ENCODE measurements around the gene MRPS34. TPM values are rescaled to one million over a fixed set of nuclear protein-coding genes. Genes with fewer than 3 reads are reported as not detected.

The MRPS34 gene
- total RNA-seq, 1 donor from 2014 or later = 74.0 TPM

DNA sequence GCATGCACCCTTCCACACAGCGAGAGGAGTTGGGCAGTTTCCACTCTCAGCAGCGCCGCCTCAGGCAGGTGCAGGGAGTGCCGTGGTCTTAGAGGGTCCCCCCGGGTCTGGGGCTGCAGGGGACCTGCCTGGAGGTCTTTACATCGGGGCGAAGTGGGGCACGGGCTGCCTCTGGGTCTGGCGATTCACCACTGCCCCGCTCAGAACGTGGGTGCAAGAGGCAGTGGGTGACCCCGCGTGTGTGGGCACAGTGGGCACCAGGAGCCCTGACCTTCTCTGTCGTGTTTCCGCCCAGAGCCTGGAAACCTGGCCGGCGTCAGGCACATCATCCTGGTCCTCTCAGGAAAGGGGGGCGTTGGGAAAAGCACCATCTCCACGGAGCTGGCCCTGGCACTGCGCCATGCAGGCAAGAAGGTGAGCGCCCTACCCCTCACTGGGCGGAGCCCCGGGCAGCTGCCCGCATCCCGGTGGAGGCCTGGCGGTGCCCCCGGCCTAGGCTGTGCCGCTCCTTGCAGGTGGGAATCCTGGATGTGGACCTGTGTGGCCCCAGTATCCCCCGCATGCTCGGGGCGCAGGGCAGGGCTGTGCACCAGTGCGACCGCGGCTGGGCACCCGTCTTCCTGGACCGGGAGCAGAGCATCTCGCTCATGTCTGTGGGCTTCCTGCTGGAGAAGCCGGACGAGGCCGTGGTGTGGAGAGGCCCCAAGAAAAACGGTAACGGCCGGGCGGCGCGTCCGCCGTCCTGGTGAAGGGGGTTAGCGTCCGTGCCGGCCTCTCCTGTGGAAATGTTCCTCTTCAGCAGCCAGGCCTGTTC lies 13.5 kb upstream of the MRPS34 start:
- Histone ChIP-seq H2AFZ (ENCODE audit: low read depth, low read length) (no peak overlapping the region), H3K36me3 (ENCODE audit: insufficient read depth, low read length) (peaks cover 2% of the 10 kb centered on the region)
- DNase-seq (ENCODE audit: low read depth) = no peak

GRCh38 chr16:1785846-1786170 lies 12.9 kb upstream of the MRPS34 start:
- H3K4me2 ChIP-seq (ENCODE audit: low read length) = no peak overlapping the region
- no peak overlapping the region for H3K9ac ChIP-seq (ENCODE audit: low read length)
- H3K36me3 ChIP-seq (ENCODE audit: insufficient read depth, low read length) = peaks cover 2% of the 10 kb centered on the region
- Mint-ChIP-seq H3K9me3 (ENCODE audit: unreplicated experiment) (no peaks in the 10 kb centered on the region), H3K27ac (ENCODE audit: unreplicated experiment) (no peak overlapping the region), H3K4me1 (ENCODE audit: low read depth, unreplicated experiment) (peaks cover 9% of the 10 kb centered on the region), H3K4me3 (ENCODE audit: unreplicated experiment) (no peak overlapping the region), H3K36me3 (ENCODE audit: low read depth, unreplicated experiment) (peaks cover 2% of the 10 kb centered on the region), H3K27me3 (ENCODE audit: low read depth, unreplicated experiment) (no peaks in the 10 kb centered on the region)
- no peaks in the 10 kb centered on the region for H3K9me3 ChIP-seq (ENCODE audit: insufficient read depth, low read depth, low read length)
- no peak overlapping the region for H3K4me3 ChIP-seq (ENCODE audit: insufficient read depth, low read depth, low read length)
- TF ChIP-seq, protein P1, sequence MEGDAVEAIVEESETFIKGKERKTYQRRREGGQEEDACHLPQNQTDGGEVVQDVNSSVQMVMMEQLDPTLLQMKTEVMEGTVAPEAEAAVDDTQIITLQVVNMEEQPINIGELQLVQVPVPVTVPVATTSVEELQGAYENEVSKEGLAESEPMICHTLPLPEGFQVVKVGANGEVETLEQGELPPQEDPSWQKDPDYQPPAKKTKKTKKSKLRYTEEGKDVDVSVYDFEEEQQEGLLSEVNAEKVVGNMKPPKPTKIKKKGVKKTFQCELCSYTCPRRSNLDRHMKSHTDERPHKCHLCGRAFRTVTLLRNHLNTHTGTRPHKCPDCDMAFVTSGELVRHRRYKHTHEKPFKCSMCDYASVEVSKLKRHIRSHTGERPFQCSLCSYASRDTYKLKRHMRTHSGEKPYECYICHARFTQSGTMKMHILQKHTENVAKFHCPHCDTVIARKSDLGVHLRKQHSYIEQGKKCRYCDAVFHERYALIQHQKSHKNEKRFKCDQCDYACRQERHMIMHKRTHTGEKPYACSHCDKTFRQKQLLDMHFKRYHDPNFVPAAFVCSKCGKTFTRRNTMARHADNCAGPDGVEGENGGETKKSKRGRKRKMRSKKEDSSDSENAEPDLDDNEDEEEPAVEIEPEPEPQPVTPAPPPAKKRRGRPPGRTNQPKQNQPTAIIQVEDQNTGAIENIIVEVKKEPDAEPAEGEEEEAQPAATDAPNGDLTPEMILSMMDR (IDR thresholded peaks at IDR 0.05; ENCODE audit: insufficient read depth, low read depth, low read length) = no peak
- no peak for TF ChIP-seq EZH2 (IDR thresholded peaks at IDR 0.05; ENCODE audit: insufficient read depth, low read length)
- no peak overlapping the region for H2AFZ ChIP-seq (ENCODE audit: low read depth, low read length)
- H3K79me2 ChIP-seq (ENCODE audit: insufficient read depth, low read length) = peaks cover 67% of the 10 kb centered on the region
- H4K20me1 ChIP-seq (ENCODE audit: insufficient read depth, low read length) = peaks cover 46% of the 10 kb centered on the region
- no peak overlapping the region for H3K27ac ChIP-seq (ENCODE audit: low read depth, low read length)
- no peak for FAIRE-seq
- DNase-seq (ENCODE audit: low read depth) = no peak
- no peaks in the 10 kb centered on the region for H3K27me3 ChIP-seq (ENCODE audit: insufficient read depth, low read length)
- peaks cover 12% of the 10 kb centered on the region for H3K4me1 ChIP-seq (ENCODE audit: insufficient read depth, low read length)

More for the DNA sequence above, 13.5 kb upstream of the MRPS34 start:
- Histone ChIP-seq H3K4me3 (ENCODE audit: insufficient read depth, low read depth, low read length) (no peak overlapping the region), H3K9me3 (ENCODE audit: insufficient read depth, low read depth, low read length) (no peaks in the 10 kb centered on the region), H3K4me1 (ENCODE audit: insufficient read depth, low read length) (peaks cover 6% of the 10 kb centered on the region), H3K27ac (ENCODE audit: low read depth, low read length) (no peak overlapping the region), H3K79me2 (ENCODE audit: insufficient read depth, low read length) (peaks cover 60% of the 10 kb centered on the region), H3K9ac (ENCODE audit: low read length) (no peak overlapping the region), H3K27me3 (ENCODE audit: insufficient read depth, low read length) (no peaks in the 10 kb centered on the region), H4K20me1 (ENCODE audit: insufficient read depth, low read length) (peaks cover 39% of the 10 kb centered on the region), H3K4me2 (ENCODE audit: low read length) (no peak overlapping the region)
- TF ChIP-seq EZH2 (IDR thresholded peaks at IDR 0.05; ENCODE audit: insufficient read depth, low read length) = no peak
- TF ChIP-seq, protein P1 (IDR thresholded peaks at IDR 0.05; ENCODE audit: insufficient read depth, low read depth, low read length) = no peak
- H3K36me3 Mint-ChIP-seq (ENCODE audit: low read depth, unreplicated experiment) = peaks cover 2% of the 10 kb centered on the region
- H3K27me3 Mint-ChIP-seq (ENCODE audit: low read depth, unreplicated experiment) = no peaks in the 10 kb centered on the region
- no peak for FAIRE-seq
- no peak overlapping the region for H3K4me3 Mint-ChIP-seq (ENCODE audit: unreplicated experiment)
- no peaks in the 10 kb centered on the region for H3K9me3 Mint-ChIP-seq (ENCODE audit: unreplicated experiment)
- no peak overlapping the region for H3K27ac Mint-ChIP-seq (ENCODE audit: unreplicated experiment)
- peaks cover 4% of the 10 kb centered on the region for H3K4me1 Mint-ChIP-seq (ENCODE audit: low read depth, unreplicated experiment)

All from astrocyte (in vitro differentiated cells and primary cell).